Natural killer cell (primary cell): ENCODE data around the gene BACH2. TPM values are rescaled to one million over a fixed set of nuclear protein-coding genes. Genes with fewer than 3 reads are reported as not detected.

Experiments used
- ATAC-seq, 3 donors: fragments of 150-1000 bp in 2 of 3; fragments of 200-7000 bp in 1 of 3; cut with Tn5 transposase; 1 replicate in 1 of 3; 2 replicates in 2 of 3; pipeline ENCODE4 v1.10.0; 2021; ENCODE audit warnings: mild to moderate bottlenecking in 2 of 3, moderate library complexity in 2 of 3
- DNase-seq, 2 donors: peaks; one replicate each; pipeline versions ENCODE4 v3.0.0 to v3.0.0-alpha.2; 2013 to 2021; ENCODE audit warnings: mixed read lengths in 1 of 2
- H3K27ac ChIP-seq: one replicate; pipeline ENCODE4 v1.5.1; 2013; ENCODE audit warnings: mild to moderate bottlenecking, low read length
- H3K27me3 ChIP-seq: one replicate; pipeline ENCODE4 v1.6.1; 2013; ENCODE audit warnings: low read length; ENCODE audit not compliant: control insufficient read depth, insufficient read depth
- H3K36me3 ChIP-seq: one replicate; pipeline ENCODE4 v1.6.1; 2013; ENCODE audit warnings: low read length; ENCODE audit not compliant: control insufficient read depth, insufficient read depth
- H3K4me1 ChIP-seq: one replicate; pipeline ENCODE4 v1.6.1; 2013; ENCODE audit warnings: low read length; ENCODE audit not compliant: control insufficient read depth, insufficient read depth
- H3K4me3 ChIP-seq: one replicate; pipeline ENCODE4 v1.5.1; 2013; ENCODE audit warnings: low read length
- H3K9me3 ChIP-seq: one replicate; pipeline ENCODE4 v1.6.1; 2013; ENCODE audit warnings: low read length; ENCODE audit not compliant: control insufficient read depth, insufficient read depth
- H3K27ac Mint-ChIP-seq, 2 donors: one replicate each; pipeline ENCODE4 v1.8.0; 2022; ENCODE audit warnings: mild to moderate bottlenecking in 2 of 2, mixed read lengths in 2 of 2, moderate library complexity in 1 of 2
- H3K27me3 Mint-ChIP-seq, 2 donors: one replicate each; pipeline ENCODE4 v1.8.0; 2022; ENCODE audit warnings: low read depth in 2 of 2, mixed read lengths in 2 of 2
- H3K36me3 Mint-ChIP-seq: one replicate; pipeline ENCODE4 v1.8.0; 2022; ENCODE audit warnings: mixed read lengths
- H3K4me1 Mint-ChIP-seq, 2 donors: one replicate each; pipeline ENCODE4 v1.8.0; 2022; ENCODE audit warnings: mixed read lengths in 2 of 2
- H3K4me3 Mint-ChIP-seq: one replicate; pipeline ENCODE4 v1.8.0; 2022; ENCODE audit warnings: mild to moderate bottlenecking, moderate library complexity, mixed read lengths
- H3K9me3 Mint-ChIP-seq, 2 donors: one replicate each; pipeline ENCODE4 v1.8.0; 2022; ENCODE audit warnings: mixed read lengths in 2 of 2
- WGBS: methylation state at CpG from one replicate; pipeline ENCODE4 v1.1.7; 2013; ENCODE audit warnings: missing lambda C conversion rate; ENCODE audit not compliant: insufficient coverage; 5-methylcytosine and 5-hydroxymethylcytosine counted together
- intact Hi-C: fragments of 100-400 bp; cut with micrococcal nuclease; formaldehyde crosslinking; loops from one replicate; pipeline ENCODE4 v1.14.2; 2022
- total RNA-seq, 4 donors: library from RNA; stranded (reverse); fragments of 120-200 nt in 1 of 4; gene quantifications; one replicate each; pipeline versions ENCODE4 v1.2.3 to v1.2.4, GENCODE V29; 2013 to 2022
- TF ChIP-seq, protein P1 (sequence below): fragments of 200-600 bp; IDR thresholded peaks from one replicate; pipeline ENCODE4 v1.8.0; 2022; ENCODE audit warnings: antibody characterized with exemption

The BACH2 gene
- total RNA-seq, 3 donors from 2014 or later (not counting 1 experiment from before 2014, with no cell fraction given), result 32.1 to 37.8 (median 32.7) TPM

DNA sequence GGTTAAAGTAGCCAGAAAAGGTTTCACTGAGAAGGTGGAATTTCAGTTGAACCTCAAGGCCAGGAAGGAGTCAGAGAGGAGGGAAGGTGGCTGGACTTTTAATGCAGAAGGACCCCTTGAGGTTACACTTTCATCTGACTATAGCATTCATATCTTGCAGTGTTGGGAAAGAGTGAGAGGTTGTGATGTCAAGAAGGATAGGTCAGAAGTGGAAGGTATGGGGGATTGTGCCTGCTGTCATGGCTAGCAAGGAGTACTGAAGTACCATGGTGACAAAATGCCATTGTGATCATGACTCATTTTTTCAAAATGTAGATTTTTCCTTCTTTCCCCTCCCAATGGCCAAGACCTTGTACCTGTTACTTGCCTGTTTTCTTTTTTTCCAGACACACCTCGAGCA is 5.2 kb upstream of the BACH2 start:
- H3K27ac Mint-ChIP-seq, result no peak overlapping the region
- H3K27me3 ChIP-seq, result peaks cover 3% of the 10 kb centered on the region
- peaks cover 6% of the 10 kb centered on the region for H3K4me1 ChIP-seq
- ATAC-seq (no peak), DNase-seq (no peak)
- no peak overlapping the region for H3K27ac ChIP-seq
- H3K9me3 ChIP-seq, result no peaks in the 10 kb centered on the region
- TF ChIP-seq, protein P1, sequence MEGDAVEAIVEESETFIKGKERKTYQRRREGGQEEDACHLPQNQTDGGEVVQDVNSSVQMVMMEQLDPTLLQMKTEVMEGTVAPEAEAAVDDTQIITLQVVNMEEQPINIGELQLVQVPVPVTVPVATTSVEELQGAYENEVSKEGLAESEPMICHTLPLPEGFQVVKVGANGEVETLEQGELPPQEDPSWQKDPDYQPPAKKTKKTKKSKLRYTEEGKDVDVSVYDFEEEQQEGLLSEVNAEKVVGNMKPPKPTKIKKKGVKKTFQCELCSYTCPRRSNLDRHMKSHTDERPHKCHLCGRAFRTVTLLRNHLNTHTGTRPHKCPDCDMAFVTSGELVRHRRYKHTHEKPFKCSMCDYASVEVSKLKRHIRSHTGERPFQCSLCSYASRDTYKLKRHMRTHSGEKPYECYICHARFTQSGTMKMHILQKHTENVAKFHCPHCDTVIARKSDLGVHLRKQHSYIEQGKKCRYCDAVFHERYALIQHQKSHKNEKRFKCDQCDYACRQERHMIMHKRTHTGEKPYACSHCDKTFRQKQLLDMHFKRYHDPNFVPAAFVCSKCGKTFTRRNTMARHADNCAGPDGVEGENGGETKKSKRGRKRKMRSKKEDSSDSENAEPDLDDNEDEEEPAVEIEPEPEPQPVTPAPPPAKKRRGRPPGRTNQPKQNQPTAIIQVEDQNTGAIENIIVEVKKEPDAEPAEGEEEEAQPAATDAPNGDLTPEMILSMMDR, result no peak
- H3K27me3 Mint-ChIP-seq, result peaks cover 29 to 63% of the 10 kb centered on the region in 2 donors
- H3K9me3 Mint-ChIP-seq, result no peaks in the 10 kb centered on the region
- no peaks in the 10 kb centered on the region for H3K4me1 Mint-ChIP-seq
- no peak overlapping the region for H3K4me3 Mint-ChIP-seq
- intact Hi-C loops, result no loop called here
- no peaks in the 10 kb centered on the region for H3K36me3 Mint-ChIP-seq
- no peak overlapping the region for H3K4me3 ChIP-seq
- WGBS, result 88% methylated on average over 1 of the region's 1 CpG
- no peaks in the 10 kb centered on the region for H3K36me3 ChIP-seq

DNA sequence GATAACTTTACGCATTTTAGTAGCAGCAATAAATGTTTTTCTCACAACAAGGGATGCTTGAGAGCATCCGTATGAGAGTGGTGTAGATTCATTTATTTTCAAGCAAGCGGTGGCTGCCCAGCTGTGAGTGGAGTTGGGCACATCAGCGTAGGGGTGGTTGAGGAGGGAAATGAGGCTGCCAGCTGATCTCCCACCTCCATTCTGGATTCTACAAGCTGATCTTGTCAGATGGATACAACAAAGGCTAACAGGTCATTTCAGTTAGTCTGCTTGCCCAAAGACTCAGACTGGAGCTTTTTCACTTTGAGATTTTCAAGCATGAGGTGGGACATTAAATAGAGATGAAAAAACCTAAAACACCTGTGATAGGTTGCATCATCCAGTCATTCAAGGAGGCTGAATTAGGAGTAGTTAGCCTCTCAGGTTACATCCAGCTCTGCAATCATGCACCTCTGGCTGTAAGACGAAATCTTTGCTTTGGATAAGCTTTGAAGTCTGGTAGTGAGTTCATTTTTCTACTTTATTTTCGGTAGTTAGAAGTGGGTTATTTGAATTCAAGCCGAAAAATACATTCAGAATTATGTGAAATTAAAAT is 1.9 kb upstream of the BACH2 start:
- Mint-ChIP-seq H3K27me3 (peaks cover 26 to 47% of the 10 kb centered on the region in 2 donors), H3K36me3 (no peaks in the 10 kb centered on the region), H3K9me3 (no peaks in the 10 kb centered on the region), H3K4me1 (peaks cover 11 to 21% of the 10 kb centered on the region in 2 donors), H3K4me3 (peak overlapping the region; percentile 67), H3K27ac (peak overlapping the region; percentile 11 to 86)
- peaks cover 3% of the 10 kb centered on the region for H3K27me3 ChIP-seq
- TF ChIP-seq, protein P1, result no peak
- whole genome bisulfite sequencing, result 78% methylated on average over 7 of the region's 7 CpGs
- H3K27ac ChIP-seq, result no peak overlapping the region
- no peak overlapping the region for H3K4me3 ChIP-seq
- peaks cover 19% of the 10 kb centered on the region for H3K4me1 ChIP-seq
- no peaks in the 10 kb centered on the region for H3K36me3 ChIP-seq
- ATAC-seq, result no peak
- DNase-seq, result no peak
- intact Hi-C loops, result loop anchor here (5.0 kb wide), 2 partner anchors 216 to 346 kb away; no protein-coding TSS in a partner anchor
- no peaks in the 10 kb centered on the region for H3K9me3 ChIP-seq

DNA sequence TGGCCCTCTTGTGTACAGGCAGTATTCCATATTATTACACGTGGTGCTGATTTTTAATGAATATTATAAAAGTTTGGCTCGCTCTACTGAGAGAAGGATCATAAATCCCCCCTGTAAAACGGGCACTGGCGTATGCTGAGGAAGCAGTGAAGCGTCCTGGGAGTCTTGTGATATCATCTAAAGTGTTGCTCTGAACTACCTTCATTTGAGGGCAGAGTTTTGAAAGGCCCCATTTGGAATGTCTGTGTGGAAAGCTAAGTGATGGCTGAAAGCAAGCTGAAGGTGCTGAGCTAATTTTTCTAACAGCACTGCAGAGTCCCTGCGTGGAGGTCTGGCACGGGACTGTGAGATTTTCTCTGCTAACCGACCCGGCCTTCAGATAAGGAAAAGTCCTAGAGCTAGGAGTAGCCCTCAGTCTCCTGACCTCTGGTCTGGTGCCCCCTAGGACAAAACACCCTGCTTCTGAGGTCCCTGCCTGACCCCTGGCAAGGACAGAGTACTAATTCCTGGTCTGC is 1.3 kb upstream of the BACH2 start:
- no peaks in the 10 kb centered on the region for H3K36me3 ChIP-seq
- intact Hi-C loops, result loop anchor here (2.0 to 5.0 kb wide), 4 partner anchors 101 to 346 kb away; no protein-coding TSS in a partner anchor
- DNase-seq (no peak), ATAC-seq (no peak)
- no peaks in the 10 kb centered on the region for H3K9me3 ChIP-seq
- H3K4me3 Mint-ChIP-seq, result peak overlapping the region; percentile 67
- no peak overlapping the region for H3K4me3 ChIP-seq
- no peaks in the 10 kb centered on the region for H3K36me3 Mint-ChIP-seq
- H3K27me3 Mint-ChIP-seq, result peaks cover 20 to 41% of the 10 kb centered on the region in 2 donors
- WGBS, result 94% methylated on average over 9 of the region's 9 CpGs
- H3K9me3 Mint-ChIP-seq, result no peaks in the 10 kb centered on the region
- H3K4me1 ChIP-seq, result peaks cover 19% of the 10 kb centered on the region
- H3K4me1 Mint-ChIP-seq, result peaks cover 11 to 21% of the 10 kb centered on the region in 2 donors
- peaks cover 3% of the 10 kb centered on the region for H3K27me3 ChIP-seq
- no peak overlapping the region for H3K27ac ChIP-seq
- TF ChIP-seq, protein P1, result no peak
- H3K27ac Mint-ChIP-seq, result peak overlapping the region; percentile 11 to 86
